Tibial artery (tissue), 4 donors: Measurements from ENCODE around the gene PDE6D.
A peak's percentile ranks its signal among the peaks of the same experiment; 100 is the strongest.

Source experiments
- DNase-seq, 2 donors: peaks; one replicate each; pipeline ENCODE4 v3.0.0-alpha.2; 2019
- H3K27ac ChIP-seq, 2 donors: fragments of 200-600 bp; sonication (generic) in 1 of 2; 1 replicate in 1 of 2; 2 replicates in 1 of 2; pipeline ENCODE4 v1.5.1; 2018 to 2019; ENCODE audit warnings: mild to moderate bottlenecking in 1 of 2
- H3K27me3 ChIP-seq, 2 donors: fragments of 200-600 bp; sonication (generic) in 1 of 2; one replicate each; pipeline versions ENCODE4 v1.5.1 to v1.6.0; 2016 to 2019
- H3K36me3 ChIP-seq, 3 donors: fragments of 200-600 bp; sonication (generic) in 2 of 3; one replicate each; pipeline ENCODE4 v1.5.1; 2016 to 2019; ENCODE audit warnings: mild to moderate bottlenecking in 2 of 3
- H3K4me1 ChIP-seq, 4 donors: fragments of 200-600 bp; sonication (generic) in 2 of 4; 1 replicate in 3 of 4; 2 replicates in 1 of 4; pipeline ENCODE4 v1.5.1; 2016 to 2019
- H3K4me3 ChIP-seq, 2 donors: fragments of 200-600 bp; sonication (generic) in 1 of 2; 1 replicate in 1 of 2; 2 replicates in 1 of 2; pipeline ENCODE4 v1.5.1; 2018 to 2019; ENCODE audit warnings: mild to moderate bottlenecking in 2 of 2
- H3K9me3 ChIP-seq, 3 donors: fragments of 200-600 bp; sonication (generic) in 1 of 3; one replicate each; pipeline ENCODE4 v1.5.1; 2016 to 2019
- intact Hi-C: fragments of 100-400 bp; cut with DNase I; formaldehyde crosslinking; loops from one replicate; pipeline ENCODE4 v1.15.0; 2023; ENCODE audit warnings: low total_unique reads
- TF ChIP-seq, protein P1 (sequence below), 2 experiments: fragments of 200-600 bp in 1 of 2; fragments of 450-650 bp in 1 of 2; IDR thresholded peaks; one replicate each; pipeline ENCODE4 v1.5.1; 2017 to 2019; ENCODE audit warnings: antibody characterized with exemption in 2 of 2, mild to moderate bottlenecking in 1 of 2, moderate library complexity in 1 of 2

The PDE6D gene

DNA sequence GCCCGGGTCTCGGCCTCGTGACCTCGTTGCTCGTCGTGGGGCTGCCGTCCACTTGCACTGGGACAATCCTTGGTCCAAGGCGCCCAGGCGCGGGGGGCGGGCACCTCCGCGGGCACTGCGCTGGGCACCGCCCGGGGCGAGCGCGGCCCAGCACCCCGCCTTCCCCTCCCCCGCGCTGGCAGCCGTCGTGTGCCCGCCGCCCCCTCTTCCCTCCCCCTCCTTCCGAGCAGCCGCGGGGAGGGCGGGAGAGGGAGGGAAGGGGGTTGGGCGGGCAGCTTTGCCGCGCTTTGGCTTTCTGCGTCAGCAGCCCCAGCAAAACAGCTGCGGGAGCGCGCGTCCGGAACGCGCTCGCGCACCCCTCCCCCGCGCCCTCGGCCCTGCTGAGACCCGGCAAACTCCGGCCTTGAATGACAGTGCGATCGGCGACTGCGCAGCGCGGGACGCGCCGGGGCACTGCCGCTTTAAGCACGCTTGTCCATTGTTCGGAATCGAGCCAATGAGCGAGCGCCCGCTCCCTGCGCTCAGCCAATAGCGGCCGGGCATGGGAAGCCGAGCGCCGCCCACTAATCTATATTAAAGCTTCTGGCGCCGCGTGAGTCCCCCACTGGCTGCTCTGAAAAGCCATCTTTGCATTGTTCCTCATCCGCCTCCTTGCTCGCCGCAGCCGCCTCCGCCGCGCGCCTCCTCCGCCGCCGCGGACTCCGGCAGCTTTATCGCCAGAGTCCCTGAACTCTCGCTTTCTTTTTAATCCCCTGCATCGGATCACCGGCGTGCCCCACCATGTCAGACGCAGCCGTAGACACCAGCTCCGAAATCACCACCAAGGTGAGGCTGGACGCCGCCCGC, 72.9 kb downstream of the PDE6D start, which contains the start of gene PTMA:
Gene PTMA, plus strand, starts transcription at position 599 of the 846 bp plus-strand sequence. Its CDS starts 182 bp downstream, at position 781.
- peak; percentile 99 to 100 for DNase-seq
- Histone ChIP-seq H3K27ac (peak within 1 kb of the TSS; percentile 99), H3K9me3 (no peaks in the 10 kb centered on the region), H3K36me3 (peaks cover 13 to 18% (median 16%) of the 10 kb centered on the region in 3 donors), H3K4me3 (peak within 1 kb of the TSS; percentile 80 to 99), H3K4me1 (peaks cover 0 to 38% (median 29%) of the 10 kb centered on the region in 4 donors), H3K27me3 (no peaks in the 10 kb centered on the region)
- intact Hi-C loops = loop anchor here (2.0 kb wide), 1 partner anchor 95 kb away; no protein-coding TSS in a partner anchor
- TF ChIP-seq, protein P1, sequence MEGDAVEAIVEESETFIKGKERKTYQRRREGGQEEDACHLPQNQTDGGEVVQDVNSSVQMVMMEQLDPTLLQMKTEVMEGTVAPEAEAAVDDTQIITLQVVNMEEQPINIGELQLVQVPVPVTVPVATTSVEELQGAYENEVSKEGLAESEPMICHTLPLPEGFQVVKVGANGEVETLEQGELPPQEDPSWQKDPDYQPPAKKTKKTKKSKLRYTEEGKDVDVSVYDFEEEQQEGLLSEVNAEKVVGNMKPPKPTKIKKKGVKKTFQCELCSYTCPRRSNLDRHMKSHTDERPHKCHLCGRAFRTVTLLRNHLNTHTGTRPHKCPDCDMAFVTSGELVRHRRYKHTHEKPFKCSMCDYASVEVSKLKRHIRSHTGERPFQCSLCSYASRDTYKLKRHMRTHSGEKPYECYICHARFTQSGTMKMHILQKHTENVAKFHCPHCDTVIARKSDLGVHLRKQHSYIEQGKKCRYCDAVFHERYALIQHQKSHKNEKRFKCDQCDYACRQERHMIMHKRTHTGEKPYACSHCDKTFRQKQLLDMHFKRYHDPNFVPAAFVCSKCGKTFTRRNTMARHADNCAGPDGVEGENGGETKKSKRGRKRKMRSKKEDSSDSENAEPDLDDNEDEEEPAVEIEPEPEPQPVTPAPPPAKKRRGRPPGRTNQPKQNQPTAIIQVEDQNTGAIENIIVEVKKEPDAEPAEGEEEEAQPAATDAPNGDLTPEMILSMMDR (IDR thresholded peaks at IDR 0.05) = no peak

DNA sequence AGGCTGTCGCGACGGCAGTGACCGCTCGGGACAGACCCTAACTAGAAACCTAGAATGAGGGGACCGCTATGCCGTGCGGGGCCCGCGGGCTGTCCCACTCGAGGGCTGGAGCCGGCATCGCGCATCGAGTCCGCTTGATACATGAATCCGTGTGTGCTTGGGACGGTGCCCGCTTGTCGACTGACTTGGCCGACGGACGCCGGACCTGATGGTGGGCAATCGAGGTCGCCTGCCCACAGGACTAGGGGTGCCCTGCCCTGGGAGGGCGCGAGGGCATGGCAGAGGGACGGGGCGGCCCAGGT, 73.5 kb downstream of the PDE6D start:
- peaks cover 13 to 14% (median 14%) of the 10 kb centered on the region in 3 donors for H3K36me3 ChIP-seq
- H3K9me3 ChIP-seq = no peaks in the 10 kb centered on the region
- peaks cover 0 to 38% (median 29%) of the 10 kb centered on the region in 4 donors for H3K4me1 ChIP-seq
- peak overlapping the region; percentile 80 to 99 for H3K4me3 ChIP-seq
- peak overlapping the region; percentile 99 for H3K27ac ChIP-seq
- no peak for DNase-seq
- TF ChIP-seq, protein P1 (IDR thresholded peaks at IDR 0.05) = no peak
- intact Hi-C loops = no loop called here
- H3K27me3 ChIP-seq = no peaks in the 10 kb centered on the region

DNA sequence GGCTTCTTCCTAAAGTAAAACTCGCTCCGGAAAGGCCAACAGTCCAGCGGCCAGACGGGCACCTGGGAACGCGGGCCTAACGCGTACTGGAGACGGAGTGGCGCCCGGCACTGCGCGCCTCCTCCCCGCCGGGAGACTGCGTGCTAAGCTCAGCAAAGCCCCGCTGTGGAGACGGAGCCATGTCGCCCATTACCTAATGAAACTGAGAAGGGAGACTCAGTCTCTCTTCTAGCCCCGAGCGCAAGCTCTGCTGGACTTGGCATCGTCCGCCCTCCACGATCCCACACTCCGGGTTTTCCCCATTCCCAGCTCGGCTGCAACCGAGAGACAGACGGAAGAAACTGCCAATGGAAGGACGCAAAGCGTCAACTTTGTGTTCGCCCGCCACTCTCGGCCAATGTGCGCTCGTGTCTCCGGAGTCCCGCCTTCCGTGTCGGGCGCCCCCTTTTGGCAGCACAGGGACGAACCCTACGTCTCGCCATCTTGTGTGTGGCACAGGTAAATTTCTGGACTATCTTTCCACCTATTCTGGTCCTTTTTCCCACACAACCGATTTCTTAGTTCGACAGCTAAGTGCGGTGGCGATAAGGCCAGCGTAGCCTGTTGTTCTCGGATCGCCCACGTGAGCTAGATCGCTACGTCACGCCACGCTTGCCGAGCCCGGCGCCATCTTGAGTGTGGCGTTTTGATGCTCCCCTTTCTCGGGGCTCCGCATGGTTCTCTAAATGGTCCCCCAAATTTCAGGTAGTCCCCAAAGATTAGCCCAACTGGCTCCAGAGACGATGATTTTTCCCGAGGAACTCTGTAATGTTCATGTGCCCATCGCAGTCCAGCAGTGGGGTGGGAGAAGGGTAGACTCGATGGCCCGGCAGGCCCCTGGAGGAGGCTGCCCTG, 74.1 kb downstream of the PDE6D start:
- Histone ChIP-seq H3K27ac (peak overlapping the region; percentile 99), H3K4me1 (peaks cover 0 to 35% (median 23%) of the 10 kb centered on the region in 4 donors), H3K4me3 (peak overlapping the region; percentile 80 to 99), H3K36me3 (peaks cover 7 to 8% (median 8%) of the 10 kb centered on the region in 3 donors), H3K9me3 (no peaks in the 10 kb centered on the region), H3K27me3 (no peaks in the 10 kb centered on the region)
- intact Hi-C loops = no loop called here
- TF ChIP-seq, protein P1 (IDR thresholded peaks at IDR 0.05) = peak; percentile 58 to 75
- DNase-seq = peak; percentile 98 to 99

DNA sequence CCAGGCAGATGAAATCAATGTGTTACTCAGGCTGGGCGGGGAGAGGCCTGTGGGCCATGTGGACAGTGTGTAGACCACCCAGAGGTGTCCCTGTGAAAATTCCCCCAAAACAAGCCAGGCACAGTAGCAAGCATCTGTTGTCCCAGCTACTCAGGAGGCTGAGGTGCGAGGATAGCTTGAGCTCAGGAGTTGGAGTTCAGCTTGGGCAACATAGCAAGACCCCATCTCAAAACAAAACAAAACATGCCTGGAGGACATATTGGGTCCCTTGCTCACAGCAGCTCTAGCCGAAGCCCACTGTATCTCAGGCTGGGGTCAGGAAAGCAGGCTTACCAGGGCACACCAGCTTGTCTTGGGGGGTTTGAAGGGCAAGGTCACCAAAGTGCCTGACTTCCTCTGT, 77.1 kb downstream of the PDE6D start:
- intact Hi-C loops = no loop called here
- H3K36me3 ChIP-seq = no peaks in the 10 kb centered on the region
- no peak overlapping the region for H3K4me3 ChIP-seq
- H3K27ac ChIP-seq = no peak overlapping the region
- no peaks in the 10 kb centered on the region for H3K9me3 ChIP-seq
- peaks cover 0 to 30% (median 13%) of the 10 kb centered on the region in 4 donors for H3K4me1 ChIP-seq
- no peak for DNase-seq
- no peaks in the 10 kb centered on the region for H3K27me3 ChIP-seq
- TF ChIP-seq, protein P1 (IDR thresholded peaks at IDR 0.05) = no peak

DNA sequence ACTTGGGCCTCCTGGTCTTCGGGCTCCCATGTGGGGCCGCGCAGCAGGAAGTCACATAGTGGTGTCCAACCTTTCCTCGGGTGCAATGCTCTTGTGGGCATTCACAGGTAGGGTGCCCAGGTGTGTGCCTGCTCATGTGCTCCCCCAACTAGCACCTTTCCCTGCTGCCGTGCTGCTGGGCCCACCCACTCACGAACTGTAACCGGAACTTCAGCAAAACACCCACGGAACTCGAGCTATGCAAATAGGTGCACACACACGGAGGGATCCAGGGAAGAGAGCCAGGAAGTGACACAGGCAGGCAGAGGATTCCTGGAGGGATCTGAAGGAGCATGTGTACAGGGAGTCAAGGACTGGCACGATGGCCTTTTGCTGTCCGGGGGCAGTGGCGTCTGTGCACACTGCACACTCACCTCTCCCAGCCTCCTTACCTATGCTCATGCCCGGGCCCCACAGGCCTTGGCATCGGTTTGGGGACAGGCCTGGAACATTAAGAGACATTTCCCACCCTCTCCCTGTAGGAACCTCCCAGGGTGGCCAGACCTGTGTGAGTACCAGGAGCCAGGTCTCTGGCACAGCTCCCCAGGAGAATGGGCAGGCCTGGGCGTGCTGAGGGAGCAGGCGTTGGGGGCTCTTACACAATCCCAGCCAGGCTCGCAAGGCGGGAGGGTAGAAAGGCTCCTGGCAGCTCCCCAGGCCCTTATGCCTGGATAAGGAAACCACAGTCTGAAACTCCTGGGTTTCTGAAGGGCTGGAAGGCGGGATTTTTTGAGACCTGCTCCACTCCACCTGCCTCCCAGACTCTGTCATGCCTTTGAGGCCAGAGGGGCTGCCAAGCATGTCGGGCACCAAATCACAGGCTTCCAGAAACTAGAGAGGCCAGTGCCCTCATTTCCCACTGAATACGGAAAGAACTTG, 79.4 kb downstream of the PDE6D start:
- Histone ChIP-seq H3K4me1 (peaks cover 0 to 30% (median 13%) of the 10 kb centered on the region in 4 donors), H3K27ac (no peak overlapping the region), H3K4me3 (no peak overlapping the region), H3K27me3 (no peaks in the 10 kb centered on the region), H3K9me3 (no peaks in the 10 kb centered on the region), H3K36me3 (no peaks in the 10 kb centered on the region)
- TF ChIP-seq, protein P1 (IDR thresholded peaks at IDR 0.05) = no peak
- intact Hi-C loops = loop anchor here (2.0 kb wide), 1 partner anchor 17 kb away; no protein-coding TSS in a partner anchor
- no peak for DNase-seq
